GM23248 (cell line): ENCODE results near the gene KCNQ5. TPM values are rescaled to one million over a fixed set of nuclear protein-coding genes. Genes with fewer than 3 reads are reported as not detected.

Experiments used
- DNase-seq: peaks from one replicate; pipeline ENCODE4 v3.0.0-alpha.2; 2015
- H2AFZ ChIP-seq: fragments of 200-600 bp; sonication (generic); 2 replicates; pipeline ENCODE4 v1.6.1; 2016; ENCODE audit warnings: antibody characterized with exemption
- H3F3A ChIP-seq: fragments of 200-600 bp; sonication (generic); 2 replicates; pipeline ENCODE4 v1.6.1; 2016; ENCODE audit warnings: mild to moderate bottlenecking, antibody characterized with exemption, mixed run types; ENCODE audit not compliant: insufficient read depth
- H3K27ac ChIP-seq: fragments of 200-600 bp; sonication (generic); 2 replicates; pipeline ENCODE4 v1.5.1; 2016; ENCODE audit warnings: mild to moderate bottlenecking
- H3K27me3 ChIP-seq: fragments of 200-600 bp; sonication (generic); replicated peaks from 2 replicates; pipeline ENCODE4 v1.6.1; 2016; ENCODE audit warnings: mild to moderate bottlenecking; ENCODE audit not compliant: insufficient read depth
- H3K36me3 ChIP-seq: fragments of 200-600 bp; sonication (generic); 2 replicates; pipeline ENCODE4 v1.6.1; 2016; ENCODE audit warnings: low read depth, mild to moderate bottlenecking
- H3K4me1 ChIP-seq: fragments of 200-600 bp; sonication (generic); 2 replicates; pipeline ENCODE4 v1.6.1; 2016; ENCODE audit warnings: mild to moderate bottlenecking; ENCODE audit not compliant: insufficient read depth
- H3K4me2 ChIP-seq: fragments of 200-600 bp; sonication (generic); one replicate; pipeline ENCODE4 v1.6.1; 2016; ENCODE audit warnings: mild to moderate bottlenecking; ENCODE audit not compliant: unreplicated experiment
- H3K4me3 ChIP-seq: fragments of 200-600 bp; sonication (generic); 2 replicates; pipeline ENCODE4 v1.5.1; 2016; ENCODE audit warnings: mild to moderate bottlenecking
- H3K79me2 ChIP-seq: fragments of 200-600 bp; sonication (generic); 2 replicates; pipeline ENCODE4 v1.6.1; 2016; ENCODE audit warnings: mild to moderate bottlenecking; ENCODE audit not compliant: insufficient read depth
- H3K9ac ChIP-seq: fragments of 200-600 bp; sonication (generic); 2 replicates; pipeline ENCODE4 v1.6.1; 2016; ENCODE audit warnings: mild to moderate bottlenecking
- H3K9me2 ChIP-seq: fragments of 200-600 bp; sonication (generic); 2 replicates; pipeline ENCODE4 v1.6.1; 2016; ENCODE audit warnings: mixed run types, mild to moderate bottlenecking, moderate library complexity; ENCODE audit not compliant: insufficient read depth
- H3K9me3 ChIP-seq: fragments of 200-600 bp; sonication (generic); one replicate; pipeline ENCODE4 v1.6.1; 2017; ENCODE audit warnings: low read depth
- H4K20me1 ChIP-seq: fragments of 200-600 bp; sonication (generic); 2 replicates; pipeline ENCODE4 v1.6.0; 2016; ENCODE audit not compliant: insufficient read depth
- EZH2 ChIP-seq: fragments of 200-600 bp; sonication (generic); IDR thresholded peaks from 2 replicates; pipeline ENCODE4 v1.6.1; 2018; ENCODE audit warnings: antibody characterized with exemption, mild to moderate bottlenecking; ENCODE audit not compliant: insufficient read depth, poor library complexity, severe bottlenecking
- EZH2phosphoT487 ChIP-seq: fragments of 200-600 bp; sonication (generic); IDR thresholded peaks from 2 replicates; pipeline ENCODE4 v1.6.1; 2018; ENCODE audit warnings: antibody characterized with exemption, moderate library complexity, mild to moderate bottlenecking, low read depth; ENCODE audit not compliant: insufficient read depth
- WGBS, 2 experiments: methylation state at CpG; one replicate each; pipeline ENCODE4 v1.1.6; 2015 to 2017; ENCODE audit warnings: low lambda C conversion rate in 2 of 2, low coverage in 1 of 2; ENCODE audit errors: missing lambda C conversion rate in 2 of 2; 5-methylcytosine and 5-hydroxymethylcytosine counted together
- in situ Hi-C: fragments of 300-500 bp; cut with MboI; formaldehyde crosslinking; loops from 2 replicates; pipeline ENCODE4 v1.15.0; 2020
- polyA plus RNA-seq: library from polyadenylated mRNA; unstranded; fragments of >200 nt; fragmentation: Nextera tagmentation; extraction: Ambion mirVana; gene quantifications from 2 replicates; pipeline ENCODE4 v1.2.1, GENCODE V29; 2016
- total RNA-seq: library from RNA; depleted of rRNA; stranded (reverse); fragments of >200 nt; shearing (Covaris generic); gene quantifications from 2 replicates; pipeline ENCODE4 v1.2.3, GENCODE V29; 2014

Gene KCNQ5
- total and polyA plus RNA-seq, 2 experiments from 2014 or later: 5.7 to 10.8 TPM

DNA sequence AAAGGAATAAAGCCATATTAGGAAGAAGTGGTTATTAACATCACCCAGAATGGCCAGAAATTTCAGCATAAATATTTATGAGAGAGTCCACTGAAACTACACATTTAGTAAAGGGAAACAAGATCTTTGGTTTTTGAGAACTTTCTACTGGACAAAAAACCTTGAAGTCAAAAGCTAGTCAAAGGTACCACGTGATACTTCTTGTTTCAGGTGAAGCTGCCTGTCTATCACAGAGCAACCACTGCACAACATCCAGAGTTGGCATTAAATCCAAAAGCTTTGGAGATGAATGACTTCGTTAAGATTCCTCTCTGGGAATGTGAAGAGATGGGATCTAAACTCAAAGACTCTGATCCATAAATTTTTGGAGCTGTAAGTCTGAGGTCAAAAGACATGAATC lies 137.0 kb downstream of the KCNQ5 start:
- Histone ChIP-seq H2AFZ (no peak overlapping the region), H3K4me3 (no peak overlapping the region), H3K79me2 (peaks cover 42% of the 10 kb centered on the region), H3K36me3 (no peaks in the 10 kb centered on the region), H3K9ac (no peak overlapping the region), H3K4me2 (no peak overlapping the region), H4K20me1 (no peaks in the 10 kb centered on the region), H3K9me2 (no peaks in the 10 kb centered on the region), H3K27me3 (no peaks in the 10 kb centered on the region), H3K4me1 (peaks cover 18% of the 10 kb centered on the region), H3K9me3 (no peaks in the 10 kb centered on the region), H3F3A (no peaks in the 10 kb centered on the region), H3K27ac (no peak overlapping the region)
- WGBS, 2 experiments: 66 to 73% methylated on average over 2 of the region's 2 CpGs
- TF ChIP-seq EZH2: no peak
- no peak for TF ChIP-seq EZH2phosphoT487
- DNase-seq: no peak
- in situ Hi-C loops: no loop called here

- H4K20me1 ChIP-seq: no peaks in the 10 kb centered on the region
- peak; percentile 31 for DNase-seq
- H3K4me1 ChIP-seq: peaks cover 18% of the 10 kb centered on the region
- no peaks in the 10 kb centered on the region for H3F3A ChIP-seq
- TF ChIP-seq EZH2phosphoT487: no peak
- no peak for TF ChIP-seq EZH2
- H3K9me2 ChIP-seq: no peaks in the 10 kb centered on the region
- no peak overlapping the region for H2AFZ ChIP-seq
- H3K4me2 ChIP-seq: no peak overlapping the region
- H3K4me3 ChIP-seq: no peak overlapping the region
- no peak overlapping the region for H3K27ac ChIP-seq
- H3K79me2 ChIP-seq: peaks cover 31% of the 10 kb centered on the region; the same call in 1 of the 2 replicates
- no peak overlapping the region for H3K9ac ChIP-seq
- H3K36me3 ChIP-seq: no peaks in the 10 kb centered on the region
- H3K9me3 ChIP-seq: no peaks in the 10 kb centered on the region
- WGBS, 2 experiments: 52 to 54% methylated on average over 4 of the region's 4 CpGs
- no peaks in the 10 kb centered on the region for H3K27me3 ChIP-seq
- in situ Hi-C loops: no loop called here
These were observed 138.4 kb downstream of the KCNQ5 start for GRCh38 chr6:72760114-72760793.

DNA sequence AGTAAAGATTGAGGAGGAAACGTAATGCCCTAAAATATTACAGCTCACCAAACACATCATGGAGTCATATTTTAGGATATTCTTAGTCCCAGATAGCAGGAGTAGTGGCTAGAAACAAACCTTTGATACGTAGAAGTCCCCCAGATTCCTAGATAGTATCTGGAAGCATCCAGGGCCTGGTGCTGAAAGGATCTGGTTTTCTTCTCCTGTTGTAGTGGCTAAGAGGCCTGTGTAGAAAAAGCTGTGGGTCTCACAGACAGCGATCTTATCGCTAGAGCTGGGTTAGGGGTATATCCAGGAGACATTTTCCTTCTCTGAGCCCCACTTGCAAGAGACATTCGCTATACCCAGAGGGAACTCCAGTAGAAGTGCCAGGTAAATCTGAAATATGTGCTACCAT lies 139.9 kb downstream of the KCNQ5 start:
- H3K27ac ChIP-seq: no peak overlapping the region
- in situ Hi-C loops: no loop called here
- no peaks in the 10 kb centered on the region for H3F3A ChIP-seq
- H3K4me1 ChIP-seq: peaks cover 8% of the 10 kb centered on the region
- no peak overlapping the region for H3K9ac ChIP-seq
- H2AFZ ChIP-seq: no peak overlapping the region
- no peak overlapping the region for H3K4me2 ChIP-seq
- peaks cover 22% of the 10 kb centered on the region; the same call in 1 of the 2 replicates for H3K79me2 ChIP-seq
- H4K20me1 ChIP-seq: no peaks in the 10 kb centered on the region
- H3K9me3 ChIP-seq: no peaks in the 10 kb centered on the region
- H3K27me3 ChIP-seq: no peaks in the 10 kb centered on the region
- H3K4me3 ChIP-seq: no peak overlapping the region
- H3K9me2 ChIP-seq: no peaks in the 10 kb centered on the region
- 78 to 82% methylated on average over 5 of the region's 5 CpGs for WGBS, 2 experiments
- no peak for DNase-seq
- no peaks in the 10 kb centered on the region for H3K36me3 ChIP-seq
- no peak for TF ChIP-seq EZH2phosphoT487
- no peak for TF ChIP-seq EZH2

GRCh38 chr6:72769459-72770125 lies 147.7 kb downstream of the KCNQ5 start:
- no peak for DNase-seq
- no peaks in the 10 kb centered on the region for H3K27me3 ChIP-seq
- H3K27ac ChIP-seq: no peak overlapping the region
- H3K9me3 ChIP-seq: no peaks in the 10 kb centered on the region
- H3K4me3 ChIP-seq: no peak overlapping the region
- in situ Hi-C loops: no loop called here
- no peaks in the 10 kb centered on the region for H3K36me3 ChIP-seq
- H3F3A ChIP-seq: no peaks in the 10 kb centered on the region
- H3K4me2 ChIP-seq: no peak overlapping the region
- no peaks in the 10 kb centered on the region for H4K20me1 ChIP-seq
- 31 to 47% methylated on average over 1 of the region's 1 CpG for WGBS, 2 experiments
- no peak overlapping the region for H3K9ac ChIP-seq
- H3K79me2 ChIP-seq: no peaks in the 10 kb centered on the region
- no peaks in the 10 kb centered on the region for H3K4me1 ChIP-seq
- no peak for TF ChIP-seq EZH2phosphoT487
- TF ChIP-seq EZH2: no peak
- H2AFZ ChIP-seq: no peak overlapping the region
- no peaks in the 10 kb centered on the region for H3K9me2 ChIP-seq
